Uterus (tissue), 2 donors: ENCODE results near the gene SHC1.

Experiments used
- CTCF ChIP-seq, 4 experiments: fragments of 200-600 bp in 2 of 4; fragments of 450-650 bp in 2 of 4; sonication (generic) in 2 of 4; IDR thresholded peaks; one replicate each; pipeline ENCODE4 v1.5.1; 2016 to 2019; ENCODE audit warnings: antibody characterized with exemption in 4 of 4, mild to moderate bottlenecking in 2 of 4, moderate library complexity in 1 of 4
- POLR2A ChIP-seq, 2 donors: fragments of 450-650 bp; IDR thresholded peaks; one replicate each; pipeline ENCODE4 v1.6.1; 2016; ENCODE audit warnings: antibody characterized with exemption in 2 of 2, mild to moderate bottlenecking in 1 of 2, moderate library complexity in 1 of 2

GRCh38 chr1:155004352-155005075, 34.0 kb upstream of the SHC1 start:
- no peak for TF ChIP-seq CTCF (IDR thresholded peaks at IDR 0.05)
- no peak for TF ChIP-seq POLR2A (IDR thresholded peaks at IDR 0.05)
